Hair follicle dermal papilla cell (primary cell): ENCODE results near the gene COL8A2. TPM values are rescaled to one million over a fixed set of nuclear protein-coding genes. Genes with fewer than 3 reads are reported as not detected.

Experiments used
- total RNA-seq: library from RNA; depleted of rRNA; stranded (reverse); fragments of >200 nt; gene quantifications from 2 replicates; pipeline ENCODE4 v1.2.3, GENCODE V29; 2012

Gene COL8A2
- total RNA-seq = 38.0 and 39.0 TPM in 2 replicates

DNA sequence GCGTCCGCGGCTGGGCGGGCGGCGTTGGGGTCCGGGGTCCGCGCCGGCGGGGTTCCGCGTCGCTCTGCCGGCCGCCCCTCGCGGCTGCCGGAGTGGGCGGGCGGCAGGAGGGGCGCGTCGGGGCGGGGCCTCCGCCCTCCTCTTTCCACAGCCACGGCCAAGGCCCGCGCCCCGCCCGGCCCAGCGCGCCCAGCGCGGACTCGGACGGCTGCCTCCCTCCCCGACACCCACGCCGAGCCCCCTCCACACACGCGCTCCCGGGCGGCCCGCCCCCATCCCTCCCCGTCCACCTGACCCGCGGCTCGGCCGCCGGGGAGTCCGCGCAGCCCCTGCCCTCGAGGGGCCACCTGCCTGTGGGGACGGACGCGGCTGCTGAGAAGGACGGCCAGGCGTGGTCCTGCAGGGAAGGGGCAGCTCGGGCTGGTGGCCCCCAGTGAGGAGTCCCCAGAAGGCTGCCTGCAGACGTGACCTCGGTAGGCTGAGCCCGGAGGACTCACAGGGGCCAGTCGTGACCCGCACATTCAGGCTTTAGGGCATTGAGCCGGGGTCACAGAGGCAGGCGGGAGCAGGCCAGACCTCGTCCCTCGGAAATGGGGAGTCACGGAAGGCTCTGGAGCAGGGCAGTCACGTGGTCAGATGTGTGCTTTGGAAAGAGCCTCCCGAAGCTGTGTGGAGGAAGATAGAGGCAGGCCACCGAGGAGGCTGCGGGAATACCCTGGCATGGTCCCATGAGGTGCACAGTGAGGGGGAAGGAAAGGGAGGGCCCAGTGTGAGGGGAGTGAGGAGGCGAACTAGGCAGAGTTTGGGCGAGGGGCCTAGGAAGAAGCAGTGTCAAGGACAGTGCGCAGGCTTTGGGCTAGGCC is at the start of gene COL8A2:
COL8A2 (minus strand) TSS at position 94 of the 863 bp plus-strand sequence. CDS start 24,980 bp downstream, outside the sequence.

DNA sequence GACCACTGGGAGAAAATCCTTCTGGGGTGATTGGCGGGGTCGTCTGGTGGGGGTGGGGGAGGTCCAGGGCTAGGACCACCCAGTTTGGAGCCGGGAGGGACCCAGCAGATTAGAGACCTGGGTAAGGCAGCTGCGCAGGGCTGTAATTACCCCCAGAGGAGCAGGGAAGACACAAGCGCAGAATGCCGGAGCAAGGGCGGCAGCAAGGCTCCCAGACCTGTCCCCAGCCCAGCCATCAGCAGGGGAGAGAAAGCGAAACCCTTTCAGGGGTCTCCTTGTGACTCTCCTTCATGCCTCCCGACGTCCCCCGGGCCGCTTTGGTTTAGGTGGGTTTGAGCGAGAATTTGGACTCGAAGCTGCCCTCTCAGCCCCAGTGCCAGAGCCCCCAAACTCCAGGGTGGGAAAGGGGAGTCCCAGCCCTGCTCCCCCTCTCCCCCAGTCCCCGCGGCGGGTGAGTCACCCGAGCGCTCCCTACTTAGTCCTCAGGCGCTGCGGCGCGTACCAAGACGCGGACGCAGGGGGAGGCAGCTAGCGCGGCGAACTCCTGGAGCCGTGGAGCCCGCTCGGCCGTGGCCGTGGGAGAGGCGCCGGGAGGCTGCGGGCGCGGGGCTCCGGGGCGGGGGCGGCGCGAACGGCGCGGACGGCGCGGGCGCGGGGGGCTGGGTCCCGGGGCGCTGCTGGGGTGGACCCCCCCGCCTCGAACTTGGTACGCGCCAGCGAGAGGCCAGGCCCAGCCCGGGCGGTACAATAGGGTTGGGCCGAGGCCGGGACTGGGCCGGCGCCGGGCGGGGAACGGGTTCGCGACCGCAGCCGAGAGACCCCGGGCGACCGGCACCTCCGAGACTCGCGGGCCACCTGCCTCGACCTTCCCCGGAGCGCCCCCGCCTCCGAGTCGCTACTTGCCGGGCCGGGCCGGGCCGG is 30.6 kb upstream of the COL8A2 start, which contains the start of gene MAP7D1:
MAP7D1 (plus strand) TSS at position 753 of the 921 bp plus-strand sequence. CDS start 258 bp downstream, outside the sequence.

DNA sequence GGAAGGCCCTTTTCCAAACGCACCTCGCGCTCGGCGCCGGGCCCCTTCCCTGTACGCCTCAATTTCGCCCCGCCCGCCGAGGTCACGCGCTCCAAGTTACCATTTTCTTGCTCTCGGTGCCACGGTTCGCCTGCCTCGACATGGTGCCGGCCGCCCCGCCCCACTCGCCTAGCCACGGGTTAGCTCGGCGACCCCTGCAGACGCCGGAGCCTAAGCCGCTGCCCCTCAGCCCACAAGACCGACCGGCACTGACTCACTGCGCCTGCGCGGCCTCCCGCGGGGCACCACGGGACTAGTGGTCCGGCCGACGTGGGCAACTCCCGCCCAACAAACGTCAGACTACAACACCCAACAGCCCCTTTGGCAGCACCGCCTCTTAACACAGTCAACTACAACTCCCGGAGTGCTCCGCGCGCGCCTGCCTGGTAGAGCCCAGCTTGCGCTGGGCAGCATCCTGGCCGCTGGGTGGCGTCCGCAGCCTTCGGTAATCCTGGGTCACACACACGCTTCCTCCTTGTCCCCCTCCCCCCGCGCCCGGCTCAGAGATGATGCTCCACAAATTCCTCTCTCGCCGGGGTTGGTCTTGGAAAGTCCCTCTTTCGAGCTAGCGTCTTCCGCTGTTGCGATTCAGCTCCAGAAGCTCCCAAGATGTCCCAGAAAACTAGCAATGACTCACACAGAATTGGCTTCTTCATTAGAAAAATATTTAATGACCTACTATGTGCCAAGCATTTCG is 24.4 kb upstream of the COL8A2 start, which contains the start of gene TRAPPC3:
TRAPPC3 (minus strand) TSS at position 250 of the 736 bp plus-strand sequence; CDS start at position 142, 108 bp downstream.

DNA sequence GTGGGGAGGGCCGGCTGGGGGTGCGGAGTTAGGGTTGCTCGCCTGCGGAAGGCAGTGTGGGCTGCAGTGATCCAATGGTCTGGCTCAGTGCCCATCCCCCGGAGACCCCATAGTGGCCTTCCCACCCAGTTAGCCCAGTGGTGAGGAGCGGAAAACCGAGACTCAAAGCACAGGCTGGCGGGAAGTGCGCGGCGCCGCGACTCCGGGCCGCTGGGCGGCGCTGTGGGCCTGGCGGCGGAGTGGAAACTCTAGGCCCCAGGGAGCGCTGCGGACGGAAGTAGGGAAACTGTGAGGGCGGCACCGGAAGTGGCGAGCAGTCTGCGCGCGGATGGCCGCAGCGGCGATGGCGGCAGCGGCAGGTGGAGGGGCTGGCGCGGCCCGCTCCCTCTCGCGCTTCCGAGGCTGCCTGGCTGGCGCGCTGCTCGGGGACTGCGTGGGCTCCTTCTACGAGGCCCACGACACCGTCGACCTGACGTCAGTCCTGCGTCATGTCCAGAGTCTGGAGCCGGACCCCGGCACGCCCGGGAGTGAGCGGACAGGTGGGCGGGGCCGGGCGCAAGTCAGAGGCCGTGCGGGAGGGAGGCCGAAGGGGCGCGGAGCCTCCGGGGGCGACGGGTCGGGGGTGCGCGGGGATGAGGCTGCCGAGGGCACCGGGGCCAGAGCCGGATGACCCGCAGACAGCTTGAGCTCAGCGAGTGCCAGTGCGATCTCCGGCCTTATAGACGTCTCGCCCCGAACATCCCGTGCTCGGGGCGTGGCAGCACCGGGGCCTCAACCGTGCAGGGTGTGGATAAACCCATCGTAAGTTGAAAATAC is 36.2 kb downstream of the COL8A2 start, which contains the start of gene ADPRS:
ADPRS (plus strand) TSS at position 316 of the 816 bp plus-strand sequence; CDS start at position 329, 13 bp downstream.

DNA sequence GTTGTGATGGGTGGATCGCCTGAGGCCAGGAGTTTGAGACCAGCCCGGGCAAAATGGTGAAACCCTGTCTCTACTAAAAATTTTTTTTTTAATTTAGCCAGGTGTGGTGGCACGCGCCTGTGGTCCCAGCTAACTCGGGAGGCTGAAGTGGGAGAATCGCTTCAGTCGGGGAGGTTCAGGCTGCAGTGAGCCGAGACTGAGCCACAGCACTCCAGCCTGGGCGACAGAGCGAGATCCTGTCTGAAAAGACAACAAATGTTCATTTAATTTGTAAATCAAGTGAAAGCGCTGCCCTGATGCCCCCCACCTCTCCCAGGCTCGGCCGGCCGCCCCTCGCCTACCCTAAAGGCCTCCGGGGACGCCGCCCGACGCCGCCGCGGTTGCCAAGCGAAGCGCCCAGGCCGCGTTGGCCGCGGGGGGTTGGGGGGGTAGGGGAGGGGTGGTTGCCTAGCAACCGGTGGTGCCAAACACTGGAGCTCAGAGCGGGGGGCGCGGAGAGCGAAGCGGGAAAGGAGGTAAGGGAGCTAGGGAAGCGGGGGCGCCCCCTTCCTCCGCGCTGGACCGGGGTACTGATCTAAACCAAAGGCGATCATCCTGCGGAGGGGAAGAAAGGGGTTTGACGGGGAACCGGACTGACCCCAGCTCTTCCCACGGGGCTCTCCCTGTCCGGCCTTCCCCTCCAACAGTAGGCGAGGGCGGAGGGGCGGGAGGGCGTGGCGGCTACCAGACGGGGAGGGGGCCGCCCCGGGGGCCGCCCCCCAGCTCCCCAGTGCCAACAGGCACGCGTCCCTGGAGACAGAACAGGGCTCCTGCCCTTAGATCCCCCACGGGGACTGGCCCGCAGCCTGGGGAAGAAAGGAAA is 41.2 kb downstream of the COL8A2 start, which contains the start of gene TEKT2:
TEKT2 (plus strand) TSS at position 460 of the 862 bp plus-strand sequence. CDS start 828 bp downstream, outside the sequence.

Other genes with a start within 250 kb of the COL8A2 start
- 25.5 and 26.8 TPM in 2 replicates for gene AGO1, start 242.0 kb downstream of the COL8A2 start, total RNA-seq
- gene AGO3, start 194.1 kb downstream of the COL8A2 start, total RNA-seq = 23.7 and 24.9 TPM in 2 replicates
- gene TEKT2, start 41.1 kb downstream of the COL8A2 start, total RNA-seq = 0.12 TPM in 1 of 2 replicates, not detected in the other
- gene ADPRS, start 36.3 kb downstream of the COL8A2 start, total RNA-seq = 27.1 and 31.8 TPM in 2 replicates
- gene TRAPPC3, start 24.3 kb upstream of the COL8A2 start, total RNA-seq = 72.9 and 114 TPM in 2 replicates
- 159 and 182 TPM in 2 replicates for gene MAP7D1, start 30.9 kb upstream of the COL8A2 start, total RNA-seq
- 119 and 123 TPM in 2 replicates for gene THRAP3, start 99.2 kb upstream of the COL8A2 start, total RNA-seq
- 5.7 and 7.2 TPM in 2 replicates for gene SH3D21, start 181.1 kb upstream of the COL8A2 start, total RNA-seq
- gene EVA1B, start 198.4 kb upstream of the COL8A2 start, total RNA-seq = 189 and 272 TPM in 2 replicates